SHP77 treated with DMSO at 0.1 percent for 48 hours (cell line): ENCODE measurements around the gene ASB1.

Experiments
- DNase-seq: peaks from one replicate; lab custom pipeline; 2025; lab: John Stamatoyannopoulos, UW

ASB1 gene, protein sequence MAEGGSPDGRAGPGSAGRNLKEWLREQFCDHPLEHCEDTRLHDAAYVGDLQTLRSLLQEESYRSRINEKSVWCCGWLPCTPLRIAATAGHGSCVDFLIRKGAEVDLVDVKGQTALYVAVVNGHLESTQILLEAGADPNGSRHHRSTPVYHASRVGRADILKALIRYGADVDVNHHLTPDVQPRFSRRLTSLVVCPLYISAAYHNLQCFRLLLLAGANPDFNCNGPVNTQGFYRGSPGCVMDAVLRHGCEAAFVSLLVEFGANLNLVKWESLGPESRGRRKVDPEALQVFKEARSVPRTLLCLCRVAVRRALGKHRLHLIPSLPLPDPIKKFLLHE

DNA sequence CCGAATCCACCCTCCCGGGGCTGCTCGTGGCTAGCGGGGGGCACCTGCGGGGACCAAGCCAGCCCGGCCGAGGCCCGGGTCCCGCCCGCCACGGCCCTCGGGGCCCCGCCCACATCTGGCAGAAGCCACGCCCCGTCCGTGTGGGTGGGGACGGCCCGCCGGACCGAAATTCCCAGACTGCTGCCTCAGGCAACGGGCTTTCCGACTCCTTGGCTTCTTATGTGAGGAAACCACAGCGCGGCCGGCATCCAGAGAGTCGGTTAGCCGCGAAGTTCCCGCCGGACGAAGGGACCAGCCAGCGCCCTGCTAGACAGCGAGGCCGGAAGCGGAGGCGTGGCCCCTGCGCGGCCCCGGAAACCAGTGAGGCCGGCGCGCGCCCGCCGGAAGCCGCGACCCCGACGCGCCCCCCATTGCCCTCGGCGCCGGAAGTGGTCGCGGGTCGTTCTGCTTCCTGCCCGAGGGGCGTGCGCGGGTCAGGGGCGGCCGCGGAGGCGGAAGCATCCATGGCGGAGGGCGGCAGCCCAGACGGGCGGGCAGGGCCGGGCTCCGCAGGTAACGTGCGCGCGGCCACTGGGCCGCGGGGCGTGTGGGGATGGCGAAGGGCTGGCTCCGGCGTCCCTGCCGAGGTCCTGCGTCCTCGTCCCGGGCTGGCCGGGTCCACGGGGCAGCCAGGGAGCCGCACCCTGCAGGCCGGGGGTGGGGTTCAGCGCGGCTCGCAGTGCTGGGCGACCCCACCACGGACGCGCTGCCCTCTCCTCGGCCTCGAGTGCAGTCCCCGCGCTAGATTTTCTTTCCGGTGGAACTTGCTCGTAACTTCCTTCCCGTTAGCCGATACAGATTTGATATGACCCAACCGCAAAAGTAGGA, at the start of gene ASB1:
Gene ASB1, plus strand, starts transcription at position 360 of the 867 bp plus-strand sequence. Its CDS starts 144 bp downstream, at position 504.
- DNase-seq, result peak; percentile 63

DNA sequence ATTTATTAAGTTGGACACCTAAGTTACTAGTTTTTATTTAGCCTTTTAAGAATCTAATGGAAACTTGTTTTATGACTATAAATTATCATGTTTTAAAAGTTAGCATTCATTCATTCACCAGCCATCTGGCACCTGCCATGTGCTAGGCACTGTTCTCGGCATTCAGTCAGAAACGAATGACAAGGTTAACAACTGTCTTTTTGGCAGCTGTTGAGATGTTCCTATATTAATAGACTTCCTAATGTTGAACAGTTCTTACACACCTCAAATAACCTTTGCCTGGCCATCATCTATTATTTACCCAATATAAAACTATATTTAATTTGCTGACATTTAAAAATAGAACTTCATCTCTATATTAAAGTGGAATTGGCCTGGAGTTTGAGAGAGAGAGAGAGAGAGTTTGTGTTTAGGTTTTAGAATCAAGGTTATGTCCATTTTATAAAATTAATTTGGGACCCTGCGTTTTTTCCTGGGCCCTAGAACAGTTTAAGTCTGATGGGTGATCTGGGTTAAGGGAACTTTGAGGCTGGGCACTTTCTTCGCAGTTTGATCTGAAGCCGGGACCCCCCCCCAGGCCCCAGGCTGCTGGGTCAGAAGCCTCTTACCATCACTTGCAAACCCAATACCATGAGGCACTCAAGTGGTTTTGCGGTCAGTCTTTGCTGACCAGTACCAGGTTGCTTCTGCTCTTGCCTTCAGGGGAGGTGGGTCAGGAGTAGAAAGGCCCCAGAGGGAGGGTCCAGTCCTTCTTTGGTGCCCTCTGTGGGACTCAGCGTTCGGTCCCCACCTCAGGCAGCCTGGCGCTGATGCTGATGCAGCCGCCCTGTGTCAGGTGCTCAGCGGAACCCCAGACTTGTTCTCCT, 48.3 kb upstream of the ASB1 start:
- DNase-seq, result no peak

DNA sequence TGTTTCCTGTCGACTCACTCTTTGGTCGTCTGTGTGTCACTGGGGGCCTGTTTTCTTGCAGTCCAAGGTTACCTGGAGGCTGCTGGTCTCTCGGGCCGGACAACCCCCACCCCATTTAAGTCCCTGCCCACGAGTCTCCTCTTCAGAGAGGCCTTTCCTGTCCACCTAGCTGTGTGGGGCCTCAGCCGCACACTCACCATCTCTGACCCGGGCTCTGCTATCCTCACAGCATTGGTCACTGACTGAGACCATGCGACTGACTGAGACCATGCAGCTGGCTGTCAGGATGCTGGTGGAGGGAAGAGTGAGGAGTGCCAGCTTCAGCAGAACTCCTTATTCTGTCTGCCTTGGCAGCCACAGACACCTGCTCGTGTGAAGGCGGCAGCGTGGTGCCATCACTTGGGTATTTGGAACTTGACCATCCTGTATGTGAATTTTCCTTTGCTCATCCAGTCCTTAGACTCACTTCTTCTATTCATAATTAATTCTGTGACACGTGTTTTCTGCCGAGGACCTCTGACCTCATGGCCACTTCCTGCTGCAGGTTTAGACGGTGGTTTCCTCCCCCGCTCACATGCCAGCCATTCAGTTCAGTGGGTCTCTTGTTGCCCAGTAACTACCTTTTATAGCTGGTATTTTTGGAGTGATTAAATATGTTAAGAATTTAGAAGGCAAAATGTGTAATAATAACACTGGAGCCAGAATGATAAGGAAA, 47.5 kb upstream of the ASB1 start:
- DNase-seq, result no peak

DNA sequence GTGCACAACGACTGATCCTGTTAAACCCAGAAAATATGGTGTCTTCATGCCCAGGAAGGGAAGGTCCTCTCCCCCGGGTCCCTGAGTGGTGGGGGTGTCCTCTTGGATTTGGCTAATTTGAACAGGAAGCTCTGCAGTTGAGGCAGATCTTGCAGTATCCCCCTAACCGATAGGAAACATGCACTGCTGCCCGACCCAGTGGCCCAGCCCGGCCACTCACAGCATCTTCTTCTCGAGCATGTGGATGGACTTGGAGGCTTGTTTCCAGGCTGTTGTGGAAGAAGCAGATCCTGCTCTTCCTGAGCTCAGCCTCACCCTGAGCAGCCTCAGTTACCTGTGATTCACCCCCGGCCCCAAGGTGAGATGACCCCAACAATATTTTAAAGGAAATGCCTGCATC, 46.4 kb upstream of the ASB1 start:
- no peak for DNase-seq

DNA sequence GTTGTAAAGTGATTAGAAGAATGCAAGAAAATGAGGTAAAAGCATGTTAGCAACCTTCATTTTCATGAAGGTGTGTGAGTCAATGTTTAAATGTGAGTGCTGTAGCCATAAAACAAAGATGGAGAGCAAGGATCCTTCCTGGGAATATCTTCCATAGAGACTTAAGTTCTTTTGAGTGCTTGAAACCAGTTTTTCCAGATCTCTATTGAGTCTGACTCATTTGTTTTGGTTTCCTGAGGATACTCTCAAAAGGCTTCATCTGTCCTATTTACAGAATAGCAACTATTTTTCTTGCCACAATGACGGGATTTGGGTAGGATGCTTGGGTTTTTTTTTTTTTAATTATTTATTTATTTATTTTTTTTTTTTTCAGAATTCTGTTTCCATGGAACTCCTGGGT, 45.9 kb upstream of the ASB1 start:
- DNase-seq, result no peak

DNA sequence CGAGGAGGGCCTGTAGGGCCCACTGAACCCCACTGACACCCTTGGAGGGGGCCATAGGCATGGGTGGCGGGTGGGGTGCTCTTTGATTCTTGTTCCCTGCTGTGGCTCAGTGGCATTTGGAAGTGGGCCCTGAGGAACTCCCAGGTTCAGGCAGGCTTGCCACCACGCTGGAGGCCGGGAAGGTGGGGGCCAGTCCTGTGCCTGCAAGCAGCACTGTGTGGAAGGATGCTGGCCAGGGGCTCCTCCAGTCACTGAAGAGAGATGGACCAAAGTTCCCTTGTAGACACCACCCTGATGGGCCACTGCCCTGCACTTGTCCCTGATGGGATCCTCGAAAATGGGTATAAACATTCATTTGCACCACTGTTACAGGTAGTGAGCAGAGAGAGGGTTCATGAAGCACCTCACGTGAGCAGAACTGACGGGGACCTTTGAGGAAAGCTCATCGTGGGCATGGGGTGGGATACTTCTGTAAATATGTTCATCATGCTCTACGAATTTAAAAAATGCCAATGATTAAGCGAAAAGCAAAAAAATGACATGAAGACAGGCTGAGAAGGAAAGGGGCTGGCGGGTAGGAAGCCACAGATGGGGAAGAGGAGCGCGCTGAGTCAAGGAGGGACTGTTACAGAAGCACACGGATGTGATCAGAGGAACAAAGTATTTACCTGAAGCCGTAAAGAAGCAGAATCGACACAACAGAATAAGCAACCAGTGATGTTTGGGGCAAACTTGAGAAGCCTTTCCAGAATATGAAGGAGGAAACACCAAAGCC, 45.2 kb upstream of the ASB1 start:
- DNase-seq, result no peak

DNA sequence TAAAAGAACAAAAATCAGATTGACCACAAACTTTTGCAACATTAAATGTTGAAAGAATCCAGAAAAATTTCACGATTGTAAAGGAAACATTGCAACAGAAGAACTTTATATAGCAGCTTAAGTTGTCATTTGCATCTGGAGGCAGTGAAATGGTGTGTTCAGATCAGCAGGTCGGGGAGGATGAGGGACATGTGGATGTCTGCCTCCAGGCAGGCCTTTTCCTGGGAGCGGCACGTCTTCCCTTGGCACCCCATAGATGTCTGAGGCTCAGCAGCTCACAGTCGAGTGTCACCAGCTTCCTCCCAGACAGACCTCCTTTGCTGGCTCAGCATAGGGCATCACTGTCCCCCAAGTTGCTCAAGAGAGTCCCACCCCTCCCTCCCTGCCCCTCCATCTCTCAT, 44.3 kb upstream of the ASB1 start:
- no peak for DNase-seq

DNA sequence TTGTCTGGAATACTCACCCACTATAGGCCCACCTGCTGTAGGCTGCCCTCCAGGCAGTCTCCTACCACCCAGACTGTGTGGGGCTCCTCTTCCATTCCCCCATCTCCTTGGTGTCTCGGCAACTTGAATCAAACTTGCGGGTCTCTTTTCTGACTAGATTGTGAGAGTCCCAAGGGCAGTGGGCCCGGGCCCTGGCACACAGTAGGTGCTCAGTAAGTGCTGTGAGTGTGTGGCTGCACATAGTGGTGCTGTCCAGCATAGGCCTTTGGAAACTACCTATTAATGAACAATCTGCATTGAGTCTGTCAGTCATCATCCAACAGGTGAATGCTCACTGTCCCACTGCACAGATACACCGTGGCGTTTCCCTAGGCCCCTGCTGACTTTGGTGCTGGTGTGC, 43.6 kb upstream of the ASB1 start:
- no peak for DNase-seq

DNA sequence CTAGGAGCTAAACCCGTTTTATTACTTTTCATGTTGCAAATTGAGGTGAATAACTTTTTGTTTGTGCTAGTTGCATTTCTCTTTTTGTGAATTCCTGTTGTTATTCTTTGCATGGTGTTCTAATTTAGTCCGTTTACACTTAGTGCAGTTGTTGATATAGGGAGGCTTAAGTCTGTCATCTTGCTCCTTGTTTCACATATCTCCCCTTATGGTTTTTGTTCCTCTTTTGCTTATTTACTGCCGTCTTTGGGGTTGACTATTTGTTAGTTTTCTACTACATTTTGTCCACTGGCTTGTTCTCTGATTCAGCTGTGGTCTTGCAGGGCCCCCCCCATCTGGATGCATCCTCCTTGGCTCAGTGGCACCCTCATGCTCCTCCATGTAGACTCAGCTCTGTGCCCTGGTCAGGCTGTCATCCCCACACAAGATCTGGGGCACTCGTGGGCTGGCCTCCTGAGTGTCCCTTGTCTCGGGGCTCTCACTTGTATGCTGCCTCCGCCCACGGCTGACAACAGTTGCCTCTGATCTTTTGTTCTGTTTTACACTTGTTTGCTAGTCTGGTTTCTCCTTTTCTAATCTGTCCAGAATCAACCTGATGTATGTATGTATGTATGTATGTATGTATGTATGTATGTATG, 42.9 kb upstream of the ASB1 start:
- DNase-seq, result no peak

DNA sequence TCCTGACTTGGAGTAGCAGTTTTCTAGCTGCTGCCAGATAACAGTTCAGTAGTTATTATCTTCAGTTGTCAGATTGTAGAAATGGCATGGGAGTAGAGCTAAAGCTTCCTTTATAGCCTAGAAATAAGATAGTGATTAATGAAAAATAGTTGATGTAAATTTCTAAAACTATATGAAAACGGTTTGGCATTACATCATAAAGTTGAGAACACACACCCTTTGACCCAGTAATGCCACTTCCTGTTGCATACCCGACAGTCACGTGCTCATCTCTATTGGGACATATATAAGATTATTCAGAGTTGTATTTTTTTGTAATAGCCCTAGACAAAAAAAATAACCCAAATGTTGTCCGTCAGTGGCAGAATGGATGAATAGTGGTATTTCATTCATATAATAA, 39.4 kb upstream of the ASB1 start:
- DNase-seq, result no peak

DNA sequence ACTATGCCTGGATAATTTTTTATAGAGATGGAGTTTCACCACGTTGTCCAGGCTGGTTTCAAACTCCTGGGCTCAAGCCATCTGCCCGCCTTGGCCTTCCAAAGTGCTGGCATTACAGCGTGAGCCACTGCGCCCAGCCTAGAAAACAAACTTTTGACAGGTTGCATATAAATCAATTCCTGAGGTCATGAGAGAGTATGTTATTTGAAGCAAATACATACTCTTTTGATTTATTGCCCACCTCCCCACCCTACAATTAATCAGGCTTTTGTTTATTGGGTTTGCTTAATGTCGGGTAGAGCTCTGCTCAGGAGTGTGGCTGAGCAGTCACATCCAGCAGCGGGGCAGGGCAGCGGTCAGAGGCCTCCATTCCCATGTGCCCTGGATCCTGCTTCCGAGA, 37.9 kb upstream of the ASB1 start:
- no peak for DNase-seq

DNA sequence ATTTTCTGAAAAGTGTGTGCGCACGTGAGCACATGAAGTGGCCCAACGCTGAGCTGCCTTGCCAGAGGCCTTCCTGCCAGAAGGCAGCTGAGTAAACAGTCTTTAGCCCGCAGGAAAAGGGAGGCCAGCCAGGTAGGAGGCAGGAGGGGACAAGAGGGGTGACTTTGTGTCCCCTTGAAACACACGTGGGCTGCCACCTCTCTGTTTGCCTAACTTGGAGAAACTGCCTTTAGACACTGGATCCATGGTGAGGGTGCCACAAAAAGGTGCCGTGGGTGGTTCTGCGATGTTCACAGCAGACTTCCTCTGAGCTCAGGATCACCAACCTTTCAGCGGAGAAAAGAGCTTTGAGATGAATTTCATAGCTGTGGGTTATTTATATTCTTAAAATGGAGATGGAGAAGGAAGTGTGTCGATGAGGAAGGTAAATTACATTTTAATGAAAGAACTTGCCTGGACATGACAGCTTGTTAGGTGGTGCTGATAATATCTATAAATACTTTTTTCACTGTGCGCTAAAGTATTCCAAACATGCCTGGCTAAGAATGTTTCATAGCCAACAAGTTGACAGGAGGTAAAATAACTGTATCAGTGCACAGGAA, 36.6 kb upstream of the ASB1 start:
- peak; percentile 81 for DNase-seq

DNA sequence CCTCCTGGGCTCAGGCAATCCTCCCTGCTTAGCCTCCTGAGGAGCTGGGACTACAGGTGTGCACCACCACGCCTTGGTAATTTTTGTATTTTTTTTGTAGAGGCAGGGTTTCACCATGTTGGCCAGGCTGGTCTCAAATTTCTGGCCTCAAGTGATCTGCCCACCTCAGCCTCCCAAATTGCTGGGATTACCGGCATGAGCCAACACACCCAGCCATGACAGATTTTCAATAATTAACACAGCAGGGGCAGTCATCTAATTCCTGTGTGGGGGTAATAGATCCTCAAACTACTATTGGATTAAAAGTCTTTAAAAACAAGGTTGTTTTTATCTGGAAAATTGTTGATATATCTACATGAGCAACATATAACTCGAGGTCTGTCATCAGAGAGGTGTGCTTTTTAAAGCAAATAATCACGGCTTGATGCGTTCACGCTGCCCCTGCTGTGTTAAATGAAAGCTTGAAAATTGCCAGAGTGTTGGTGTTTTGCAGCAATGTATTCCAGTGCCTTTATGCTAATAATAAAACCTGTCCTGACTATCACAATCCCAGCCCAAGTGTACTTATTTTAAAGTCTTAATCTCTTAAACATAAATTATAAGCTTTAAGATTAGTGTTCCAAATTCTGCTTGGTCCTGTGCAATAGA, 35.6 kb upstream of the ASB1 start:
- no peak for DNase-seq

DNA sequence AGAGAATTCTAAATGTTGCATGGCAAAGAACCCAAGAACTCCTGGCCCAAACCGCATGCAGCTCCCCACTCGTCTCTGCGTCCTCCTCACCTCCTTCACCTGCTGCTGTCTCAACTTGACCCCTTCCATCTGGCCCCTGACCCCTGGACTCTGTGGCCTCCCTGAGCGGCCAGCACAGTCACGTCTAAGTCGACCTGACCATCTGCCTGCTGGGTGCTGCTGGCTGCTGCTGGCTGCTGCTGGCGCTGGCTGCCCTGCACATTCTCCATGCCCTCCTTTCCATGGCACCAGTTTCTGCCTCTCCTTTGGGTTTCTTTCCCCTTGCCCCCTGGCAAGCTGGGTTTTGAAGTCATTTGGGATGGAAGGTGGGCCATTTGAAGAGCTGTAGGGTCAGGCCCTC, 30.1 kb upstream of the ASB1 start:
- DNase-seq, result no peak

DNA sequence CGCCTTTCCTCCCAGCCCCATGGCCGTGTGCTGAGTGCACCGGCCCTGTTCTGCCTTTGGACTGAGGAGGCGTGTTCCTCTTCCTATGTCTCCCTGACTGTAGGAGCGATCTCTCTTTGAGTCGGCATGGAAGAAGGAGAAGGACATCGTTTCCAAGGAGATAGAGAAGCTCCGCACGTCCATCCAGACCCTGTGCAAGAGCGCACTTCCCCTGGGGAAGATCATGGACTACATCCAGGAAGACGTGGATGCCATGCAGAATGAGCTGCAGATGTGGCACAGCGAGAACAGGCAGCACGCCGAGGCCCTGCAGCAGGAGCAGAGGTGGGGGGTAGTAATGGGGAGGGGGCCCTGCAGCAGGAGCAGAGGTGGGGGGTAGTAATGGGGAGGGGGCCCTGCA, 29.4 kb upstream of the ASB1 start:
- DNase-seq, result no peak

DNA sequence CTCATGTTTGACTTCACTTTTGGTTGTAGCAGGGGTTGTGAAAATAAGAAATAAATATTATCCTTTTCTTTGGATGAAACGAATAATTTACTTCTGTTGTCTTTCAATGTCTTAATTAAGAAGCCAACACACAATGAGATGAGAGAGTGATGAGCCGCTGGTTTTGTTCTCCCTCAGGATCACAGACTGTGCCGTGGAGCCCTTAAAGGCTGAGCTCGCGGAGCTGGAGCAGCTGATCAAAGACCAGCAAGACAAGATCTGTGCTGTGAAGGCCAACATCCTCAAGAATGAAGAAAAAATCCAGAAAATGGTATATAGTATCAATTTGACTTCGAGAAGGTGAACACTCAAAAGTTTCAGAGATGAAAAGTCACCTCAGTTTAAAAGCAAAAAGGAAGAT, 28.1 kb upstream of the ASB1 start:
- no peak for DNase-seq

DNA sequence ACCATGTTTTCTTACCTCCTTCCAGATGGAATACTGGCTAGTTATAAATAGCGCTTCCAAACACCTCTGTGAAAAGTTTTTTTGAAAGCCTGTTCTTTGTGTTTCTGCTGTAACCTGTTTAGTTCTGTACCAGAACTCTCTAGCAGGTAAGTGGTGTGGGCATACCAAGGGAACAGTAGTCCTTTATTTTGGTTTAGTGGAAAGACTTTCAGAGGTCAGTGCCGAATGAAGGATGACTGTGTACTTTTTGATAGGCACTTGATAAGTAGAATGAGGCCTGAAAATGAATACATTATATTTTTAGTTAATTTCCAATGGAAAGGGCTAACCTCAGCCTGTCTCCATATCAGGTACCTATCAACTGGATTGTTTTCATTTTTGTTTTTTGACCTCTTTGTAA, 27.6 kb upstream of the ASB1 start:
- no peak for DNase-seq

DNA sequence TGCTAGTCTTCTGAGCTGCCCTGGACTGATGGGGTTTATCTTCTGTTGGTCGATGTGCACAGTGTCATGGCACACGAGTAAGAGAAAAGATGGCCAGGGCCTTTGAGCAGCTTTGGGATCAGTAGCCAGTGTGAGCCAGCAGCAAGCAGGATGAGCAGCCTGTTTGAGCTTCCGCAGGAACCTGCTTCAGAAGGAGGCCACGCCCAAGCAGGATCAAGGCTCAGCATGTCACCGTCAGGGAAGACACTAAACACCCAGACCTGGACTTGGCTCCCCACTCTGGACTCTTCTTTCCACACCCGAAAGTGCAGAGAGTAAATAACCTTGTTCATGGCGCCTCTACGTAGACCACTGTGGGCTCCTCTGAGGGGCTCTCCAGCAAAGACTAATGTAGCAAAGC, 25.2 kb upstream of the ASB1 start:
- DNase-seq, result no peak

DNA sequence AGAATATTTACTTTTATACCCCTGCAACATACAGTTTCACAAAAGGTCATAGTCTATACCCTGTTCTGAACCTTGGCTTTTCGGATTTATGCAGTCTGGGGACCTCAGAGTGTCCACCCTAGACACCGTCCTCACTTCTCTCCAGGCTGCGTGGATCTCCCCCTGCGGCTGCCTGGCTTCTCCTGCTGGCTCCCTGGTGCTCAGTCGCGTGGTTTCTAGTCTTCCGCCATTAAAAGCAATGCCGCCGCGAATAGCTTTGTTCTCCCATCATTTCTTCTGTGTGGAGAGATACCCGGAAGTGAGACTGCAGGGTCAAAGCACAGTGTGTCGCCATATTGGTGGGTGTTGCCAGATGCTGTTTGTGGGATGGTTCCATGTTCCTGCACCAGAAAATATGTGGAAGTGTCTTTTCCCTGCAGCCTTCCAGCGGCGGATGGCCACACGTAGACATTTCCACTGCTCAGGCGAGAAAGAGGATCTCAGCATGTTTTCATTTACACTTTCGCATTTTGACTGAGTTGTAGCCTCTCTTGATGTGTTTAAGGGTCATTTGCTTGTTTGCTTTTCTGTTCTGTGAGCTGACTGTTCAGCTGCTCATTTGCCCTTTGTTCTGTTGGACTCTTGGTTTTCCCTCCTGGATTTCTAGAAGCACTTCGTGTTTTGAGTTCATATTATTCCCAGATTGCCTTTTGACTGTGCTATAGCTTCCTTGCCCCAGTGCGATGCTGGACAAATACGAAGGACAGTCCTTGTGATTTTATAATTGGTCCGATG, 22.9 kb upstream of the ASB1 start:
- peak; percentile 26 for DNase-seq
